ENCODE data around the gene RNF214.
"Not testable (repeated sequence)": the region's sequence is repeated elsewhere in the genome, so short reads cannot be mapped to it uniquely, and the experiment has no call there.

The RNF214 gene

DNA sequence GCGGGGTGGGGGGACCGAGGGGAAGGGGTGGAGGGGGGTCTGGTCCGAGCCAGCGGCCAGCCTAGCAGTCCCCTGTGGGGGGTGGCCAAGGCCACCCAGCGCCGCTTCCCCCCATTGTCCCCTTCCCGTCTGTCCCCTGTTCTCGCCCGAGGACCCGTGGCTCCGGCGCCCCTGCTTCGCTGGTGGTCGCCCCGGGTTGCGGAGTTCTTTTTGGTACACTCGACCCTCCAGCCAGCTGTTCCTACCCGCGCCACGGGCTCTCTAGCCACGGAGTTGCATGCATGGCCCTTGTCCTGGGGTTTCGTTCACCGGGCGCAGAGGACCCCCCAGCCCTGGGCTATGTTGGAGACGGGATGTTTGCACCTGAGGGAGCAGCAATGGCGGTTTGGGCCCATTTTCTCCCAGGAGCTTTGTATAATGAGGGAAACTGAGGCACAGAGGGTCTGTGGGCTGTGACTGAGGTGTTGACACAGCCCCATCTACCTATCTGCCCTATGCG is 489 bp downstream of the RNF214 start:
- FAIRE-seq: no peak

DNA sequence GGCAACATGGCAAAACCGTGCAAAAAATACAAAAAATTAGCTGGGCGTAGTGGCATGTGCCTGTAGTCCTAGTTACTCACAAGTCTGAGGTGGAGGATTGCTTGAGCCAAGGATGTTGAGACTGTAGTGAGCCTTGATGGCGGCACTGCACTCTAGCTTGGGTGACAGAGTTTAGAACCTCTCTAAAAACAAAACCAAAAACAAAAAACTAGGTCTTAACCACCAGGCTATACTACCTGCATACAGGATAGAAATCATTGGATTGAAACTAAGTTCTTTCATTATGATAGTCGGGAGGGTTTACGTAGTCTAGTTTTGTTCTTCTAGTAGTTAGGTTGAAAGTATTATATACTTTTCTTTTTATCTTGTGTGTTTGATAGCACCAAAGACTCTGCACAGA is 5.8 kb downstream of the RNF214 start:
- no peak for FAIRE-seq

DNA sequence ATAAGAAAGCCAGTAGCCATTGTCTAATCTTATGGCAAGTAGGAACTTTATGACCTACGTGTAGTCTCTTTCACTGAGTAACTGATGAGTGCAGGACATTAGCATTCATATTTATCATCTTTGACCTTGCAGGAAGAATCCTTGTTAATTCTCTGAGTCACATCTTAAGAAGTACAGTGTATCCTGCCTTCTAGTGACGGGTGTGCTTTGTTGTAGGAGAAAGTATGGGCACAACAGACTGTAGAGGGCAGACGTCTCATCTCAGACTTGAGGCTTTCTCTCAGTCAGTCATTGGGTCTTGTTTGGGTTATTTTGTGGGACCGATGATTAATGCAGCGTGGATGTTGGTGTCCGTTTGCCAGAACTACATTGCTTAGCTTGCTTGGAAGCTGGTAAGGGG is 6.8 kb downstream of the RNF214 start:
- FAIRE-seq: no peak

- FAIRE-seq: no peak
Observed at GRCh38 chr11:117248341-117248740, 15.9 kb downstream of the RNF214 start.

GRCh38 chr11:117249571-117249970 is 17.1 kb downstream of the RNF214 start:
- FAIRE-seq: no peak

- no peak for FAIRE-seq
Observed at GRCh38 chr11:117251506-117251905, 19.0 kb downstream of the RNF214 start.

DNA sequence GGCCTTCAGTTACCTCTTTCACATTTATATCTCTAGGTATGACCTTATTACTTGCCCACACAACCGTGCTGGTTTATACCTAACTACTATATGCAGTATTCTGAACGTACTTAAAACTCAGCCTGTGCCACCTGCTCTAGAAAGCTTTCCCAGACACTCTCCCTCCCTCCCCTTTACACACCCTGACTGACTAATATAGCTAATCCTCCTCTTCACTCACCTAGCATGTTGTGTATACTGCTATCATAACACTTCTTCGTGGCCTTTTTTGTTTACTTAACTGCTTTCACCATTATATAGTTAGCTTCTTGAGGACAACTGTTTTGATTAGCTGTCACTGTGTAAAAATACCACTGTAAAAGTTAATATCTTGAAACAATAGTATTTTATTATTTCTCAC is 23.5 kb downstream of the RNF214 start:
- no peak for FAIRE-seq

GRCh38 chr11:117256573-117256972 is 24.1 kb downstream of the RNF214 start:
- FAIRE-seq: no peak

DNA sequence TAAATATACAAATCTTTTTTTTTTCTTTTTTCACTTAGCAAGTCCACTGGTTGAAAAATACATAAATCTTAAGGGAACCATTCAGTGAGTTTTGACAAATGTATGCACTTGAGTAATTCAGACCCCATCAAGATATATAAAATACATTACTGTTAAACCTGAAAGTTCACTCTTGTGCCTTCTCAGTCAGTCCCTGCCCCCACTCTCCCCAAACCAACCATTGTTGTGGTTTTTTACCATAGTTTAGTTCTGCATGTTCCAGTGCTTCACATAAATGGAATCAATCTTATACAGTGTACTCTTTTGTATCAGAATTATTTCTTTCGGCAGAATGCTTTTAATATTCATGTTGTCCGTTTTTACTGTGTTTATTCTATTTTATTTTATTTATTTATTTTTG is 26.1 kb downstream of the RNF214 start:
- FAIRE-seq: no peak

DNA sequence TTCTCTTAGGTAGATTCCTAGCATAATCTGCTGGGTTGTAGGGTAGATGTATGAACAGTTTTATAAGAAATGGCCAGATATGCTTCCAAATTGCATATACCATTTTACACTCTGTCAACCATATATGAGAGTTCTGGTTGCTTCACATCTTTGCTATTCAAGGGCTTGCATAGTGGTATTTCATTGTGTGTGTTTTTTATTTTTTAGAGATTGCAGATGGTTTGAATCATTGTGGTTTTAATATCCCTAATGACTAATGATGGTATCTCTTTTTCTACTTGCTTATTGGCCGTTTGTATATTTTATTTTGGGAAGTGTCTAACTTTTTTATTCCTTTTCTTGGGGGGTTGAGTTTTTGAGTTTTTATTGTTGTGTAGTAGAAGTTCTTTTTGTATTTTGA is 26.9 kb downstream of the RNF214 start:
- no peak for FAIRE-seq

DNA sequence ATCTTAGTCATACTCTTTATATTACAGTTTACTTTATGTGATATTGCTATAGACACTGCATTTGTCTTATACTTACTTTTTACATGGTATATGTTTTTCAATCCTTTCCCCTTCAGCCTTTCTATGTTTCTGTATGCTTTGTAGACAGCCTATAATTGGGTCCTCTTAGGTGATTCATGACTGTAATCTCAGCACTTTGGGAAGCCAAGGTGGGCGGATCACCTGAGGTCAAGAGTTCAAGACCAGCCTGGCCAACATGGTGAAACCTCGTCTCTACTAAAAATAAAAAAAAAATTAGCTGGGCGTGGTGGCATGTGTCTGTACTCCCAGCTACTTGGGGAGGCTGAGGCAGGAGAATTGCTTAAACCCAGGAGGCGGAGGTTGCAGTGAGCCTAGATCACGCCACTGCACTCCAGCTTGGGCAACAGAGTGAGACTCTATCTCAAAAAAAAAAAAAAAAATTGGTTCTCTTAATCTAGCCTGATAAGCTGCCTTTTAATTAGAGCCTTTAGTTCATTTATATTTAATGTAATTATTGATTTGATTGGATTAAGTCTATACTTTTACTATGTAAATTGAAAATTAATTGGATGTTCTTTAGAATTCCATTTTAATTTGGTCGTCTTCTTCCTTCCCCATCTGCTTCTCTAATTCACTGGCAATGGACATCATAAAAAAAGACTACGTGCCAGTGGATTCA is 32.3 kb downstream of the RNF214 start:
- not testable (repeated sequence) for FAIRE-seq

DNA sequence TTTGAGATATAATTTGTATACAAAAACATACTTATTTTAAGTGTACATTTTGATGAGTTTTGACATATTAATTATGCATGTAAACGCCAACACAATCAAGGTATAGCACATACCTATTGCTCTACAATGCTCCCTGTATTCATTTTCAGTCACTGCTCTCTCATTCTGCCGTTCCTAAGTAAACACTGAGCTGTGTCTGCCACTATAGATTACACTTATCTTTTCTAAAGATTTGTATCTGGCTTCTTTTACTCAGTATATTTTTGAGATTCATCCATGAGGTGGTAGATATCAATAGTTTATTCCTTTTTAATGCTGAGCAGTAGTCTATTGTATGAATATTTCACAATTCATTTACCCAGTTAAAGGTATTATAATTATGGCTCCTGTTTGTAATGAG is 33.3 kb downstream of the RNF214 start:
- no peak for FAIRE-seq

DNA sequence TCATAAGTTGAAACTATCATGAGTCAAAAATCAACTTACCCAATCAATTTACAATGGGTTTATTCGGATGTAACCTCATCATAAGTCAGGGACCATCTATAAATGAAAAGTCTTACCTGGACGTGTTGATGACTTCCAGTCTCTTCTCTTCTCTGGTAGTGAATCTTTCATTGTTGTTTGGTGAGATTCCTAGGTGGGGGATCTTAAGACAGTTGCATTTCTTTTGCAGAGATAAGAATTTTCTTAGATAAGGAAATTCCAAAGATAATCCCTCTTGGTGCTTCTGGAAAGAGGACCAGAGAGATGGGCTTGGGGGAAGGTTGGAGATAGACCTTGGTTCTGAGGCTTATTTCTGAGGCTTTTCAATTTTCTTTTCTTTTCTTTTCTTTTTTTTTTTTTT is 37.4 kb downstream of the RNF214 start:
- FAIRE-seq: no peak

- FAIRE-seq: no peak
Observed at GRCh38 chr11:117271208-117271607, 38.7 kb downstream of the RNF214 start.

GRCh38 chr11:117272175-117272574 is 39.7 kb downstream of the RNF214 start:
- FAIRE-seq: not testable (repeated sequence)

GRCh38 chr11:117273550-117274289 is 41.2 kb downstream of the RNF214 start:
- FAIRE-seq: no peak

DNA sequence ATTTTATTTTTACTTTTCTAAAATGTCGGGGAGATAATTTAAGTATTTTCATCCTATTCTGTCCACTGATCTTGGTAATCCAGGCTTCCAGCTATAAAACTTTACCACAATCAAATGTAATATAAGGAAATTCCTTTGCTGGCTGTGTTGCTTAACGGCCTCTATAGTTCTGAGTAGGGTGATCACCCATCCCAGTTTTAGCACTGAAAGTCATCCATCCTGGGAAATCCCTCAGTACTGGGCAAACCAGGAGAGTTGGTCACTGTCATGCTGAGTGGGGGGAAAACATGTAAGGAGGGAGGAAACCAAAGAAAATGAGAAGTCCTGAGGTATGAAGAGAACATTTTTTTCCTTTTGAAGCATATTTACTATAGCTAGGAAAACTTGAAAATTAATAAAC is 45.9 kb downstream of the RNF214 start:
- no peak for FAIRE-seq

GRCh38 chr11:117279711-117280376 is 47.4 kb downstream of the RNF214 start:
- FAIRE-seq: no peak

DNA sequence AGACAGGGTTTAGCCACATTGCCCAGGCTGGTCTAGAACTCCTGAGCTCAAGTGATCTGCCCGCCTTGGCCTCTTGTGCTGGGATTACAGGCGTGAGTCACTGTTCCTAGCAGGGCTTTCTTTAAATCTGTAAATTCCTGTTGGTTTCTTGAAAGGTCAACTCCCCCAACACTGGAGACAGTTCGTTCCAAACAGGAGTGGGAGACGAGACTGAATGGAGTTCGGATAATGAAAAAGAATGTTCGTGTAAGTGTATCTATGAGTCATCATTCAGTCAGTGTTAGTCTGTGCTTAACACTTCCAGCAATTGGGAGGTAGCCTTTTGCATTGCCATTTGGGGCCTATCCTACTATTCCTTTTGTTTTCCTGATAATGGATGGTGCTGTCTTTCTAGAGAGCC is 48.7 kb downstream of the RNF214 start:
- FAIRE-seq: no peak

GRCh38 chr11:117281869-117282268 is 49.4 kb downstream of the RNF214 start:
- FAIRE-seq: no peak

DNA sequence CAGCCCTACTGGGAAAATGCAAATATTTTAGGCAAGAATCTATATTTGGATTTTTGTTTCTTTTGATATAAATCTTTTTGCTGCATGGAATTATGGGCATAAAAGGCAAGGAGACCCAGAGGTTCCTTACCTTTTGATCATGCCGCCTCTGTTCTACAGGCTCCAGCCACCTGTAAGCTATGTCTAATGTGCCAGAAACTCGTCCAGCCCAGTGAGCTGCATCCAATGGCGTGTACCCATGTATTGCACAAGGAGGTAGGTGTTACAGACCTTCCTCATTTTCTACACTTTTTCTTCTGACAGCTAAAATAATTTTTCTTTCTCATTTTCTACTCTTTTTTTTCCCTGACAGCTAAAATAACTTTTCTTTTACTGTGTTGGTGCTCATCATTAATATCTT is 50.5 kb downstream of the RNF214 start:
- FAIRE-seq: no peak

GRCh38 chr11:117284053-117284452 is 51.6 kb downstream of the RNF214 start:
- no peak for FAIRE-seq

GRCh38 chr11:117286588-117286987 is 54.1 kb downstream of the RNF214 start:
- FAIRE-seq: no peak

DNA sequence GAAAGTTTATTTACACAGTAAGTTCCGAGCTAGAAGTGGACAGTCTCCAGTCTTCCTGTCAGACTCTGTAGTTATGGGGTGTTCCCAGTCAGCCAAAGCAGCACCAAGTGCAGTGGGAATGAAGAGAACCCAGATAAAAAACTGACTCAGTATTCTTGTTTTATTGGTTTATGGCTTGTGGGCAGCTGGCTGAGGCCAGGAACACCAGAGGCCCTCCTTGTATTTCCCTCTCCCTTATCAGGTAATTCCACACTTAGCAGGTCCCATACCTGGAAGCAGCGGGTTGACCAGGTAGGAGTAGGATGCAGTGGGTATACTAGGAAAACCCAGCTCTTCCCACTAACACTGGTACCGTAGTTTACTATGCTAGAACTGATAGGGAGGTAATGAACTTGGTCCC is 55.2 kb downstream of the RNF214 start:
- FAIRE-seq: no peak
